Activated naive CD8-positive, alpha-beta T cell treated with anti-CD3 and anti-CD28 coated beads, Interleukin-2, amount 50 U/mL, for 16 hours (primary cell): ENCODE measurements around the gene GNAI2.

Experiments used
- DNase-seq: peaks from one replicate; pipeline ENCODE4 v3.0.0-alpha.2; 2020; ENCODE audit warnings: low read depth, low spot score

The GNAI2 gene

GRCh38 chr3:50235716-50236483, at the start of gene GNAI2:
Gene GNAI2, plus strand, starts transcription at chr3:50236204. Its CDS starts 132 bp downstream, at chr3:50236336.
- DNase-seq = peak; percentile 99

GRCh38 chr3:50187750-50188149, 48.3 kb upstream of the GNAI2 start:
- no peak for DNase-seq

GRCh38 chr3:50189274-50189673, 46.7 kb upstream of the GNAI2 start:
- DNase-seq = no peak

GRCh38 chr3:50189989-50190388, 46.0 kb upstream of the GNAI2 start:
- no peak for DNase-seq

GRCh38 chr3:50190936-50191660, 44.9 kb upstream of the GNAI2 start, which contains the start of gene GNAT1:
Gene GNAT1, plus strand, starts transcription at chr3:50191610. Its CDS starts 116 bp downstream, at chr3:50191726.
- no peak for DNase-seq

GRCh38 chr3:50192124-50192523, 43.9 kb upstream of the GNAI2 start:
- no peak for DNase-seq

- peak; percentile 63 for DNase-seq
Observed at GRCh38 chr3:50192689-50193141, 43.3 kb upstream of the GNAI2 start.

- no peak for DNase-seq
Observed at GRCh38 chr3:50193286-50193685, 42.7 kb upstream of the GNAI2 start.

- DNase-seq = no peak
Observed at GRCh38 chr3:50193746-50194127, 42.3 kb upstream of the GNAI2 start.

- DNase-seq = peak; percentile 62
Observed at GRCh38 chr3:50194128-50194902, 41.7 kb upstream of the GNAI2 start.

GRCh38 chr3:50194903-50195500, 41.0 kb upstream of the GNAI2 start:
- DNase-seq = no peak

GRCh38 chr3:50195501-50196252, 40.3 kb upstream of the GNAI2 start:
- no peak for DNase-seq

- DNase-seq = no peak
Observed at GRCh38 chr3:50196253-50196801, 39.7 kb upstream of the GNAI2 start.

GRCh38 chr3:50201573-50202315, 34.3 kb upstream of the GNAI2 start:
- no peak for DNase-seq

- DNase-seq = no peak
Observed at GRCh38 chr3:50202353-50203112, 33.5 kb upstream of the GNAI2 start.

- DNase-seq = no peak
Observed at GRCh38 chr3:50203113-50203808, 32.7 kb upstream of the GNAI2 start.

GRCh38 chr3:50203809-50204803, 31.9 kb upstream of the GNAI2 start:
- DNase-seq = no peak
